DMS153 (cell line): ENCODE data around the gene CTNS.
"Not testable (repeated sequence)": the region's sequence is repeated elsewhere in the genome, so short reads cannot be mapped to it uniquely, and the experiment has no call there.

Experiments used
- DNase-seq: peaks from one replicate; lab custom pipeline; 2025; lab: John Stamatoyannopoulos, UW

CTNS gene

DNA sequence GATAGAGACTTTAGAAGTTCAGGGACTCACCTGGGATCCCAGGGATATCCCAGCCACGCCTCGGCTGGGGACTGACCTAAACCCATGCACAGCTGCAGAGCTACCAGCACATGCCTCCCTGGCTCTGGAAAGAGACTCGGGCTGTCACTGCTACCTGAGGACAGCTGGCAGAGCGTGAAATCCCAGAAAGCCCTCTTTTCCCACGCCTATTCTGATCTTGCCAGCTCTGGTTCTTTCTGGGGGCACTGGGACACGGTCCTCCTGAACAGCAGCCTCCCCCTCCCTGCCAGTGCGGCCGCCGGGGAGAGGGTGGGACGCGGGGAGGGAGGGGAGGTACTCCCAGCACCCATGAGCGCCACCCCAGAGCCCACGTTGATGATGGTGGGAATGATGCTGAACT lies 48.6 kb downstream of the CTNS start:
- no peak for DNase-seq

DNA sequence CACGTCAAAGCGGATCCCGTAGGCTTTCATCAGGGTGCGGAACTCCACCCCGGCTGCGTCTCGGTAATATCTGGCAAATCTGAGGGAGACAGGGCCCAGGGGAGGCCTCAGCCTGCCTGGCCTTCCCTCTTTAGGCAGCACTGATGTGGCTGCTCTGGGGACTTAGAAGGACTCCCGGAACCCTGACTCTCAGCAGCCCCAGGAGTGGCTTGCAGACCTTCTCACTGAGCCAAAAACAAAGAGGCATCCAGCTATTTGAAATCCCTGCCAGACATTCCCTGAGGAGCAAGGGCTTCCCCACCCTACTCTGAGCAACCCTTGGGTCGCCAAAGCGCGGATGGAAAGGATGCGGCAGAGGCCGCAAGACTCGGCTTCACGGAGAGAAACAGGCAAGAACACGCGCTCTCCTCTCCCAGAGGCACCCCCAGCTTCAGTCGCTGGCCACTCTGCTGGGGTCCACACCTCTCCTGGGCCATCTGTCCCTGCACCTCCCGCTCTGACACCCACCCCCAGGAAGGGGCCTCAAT lies 51.5 kb downstream of the CTNS start:
- DNase-seq = no peak

DNA sequence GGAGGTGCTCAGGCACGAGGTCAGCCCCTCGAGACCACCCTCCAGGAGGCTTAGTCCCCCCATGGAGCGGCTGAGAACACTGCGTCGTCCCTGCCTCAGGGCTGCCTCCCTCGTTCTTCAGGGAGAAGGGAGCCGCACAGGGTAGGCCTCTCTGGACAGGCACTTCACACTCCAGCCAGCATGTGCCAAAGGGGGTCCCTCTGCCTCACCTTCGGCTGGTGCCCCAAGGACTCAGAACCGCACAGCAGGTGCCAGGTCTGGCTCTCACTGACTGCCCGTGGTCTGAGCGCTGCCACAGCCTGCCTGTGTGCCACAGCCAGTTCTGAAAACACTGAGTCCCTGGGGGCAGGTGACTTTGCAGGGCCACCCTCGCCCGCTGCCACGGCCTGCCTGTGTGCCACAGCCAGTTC lies 52.3 kb downstream of the CTNS start:
- DNase-seq = no peak

DNA sequence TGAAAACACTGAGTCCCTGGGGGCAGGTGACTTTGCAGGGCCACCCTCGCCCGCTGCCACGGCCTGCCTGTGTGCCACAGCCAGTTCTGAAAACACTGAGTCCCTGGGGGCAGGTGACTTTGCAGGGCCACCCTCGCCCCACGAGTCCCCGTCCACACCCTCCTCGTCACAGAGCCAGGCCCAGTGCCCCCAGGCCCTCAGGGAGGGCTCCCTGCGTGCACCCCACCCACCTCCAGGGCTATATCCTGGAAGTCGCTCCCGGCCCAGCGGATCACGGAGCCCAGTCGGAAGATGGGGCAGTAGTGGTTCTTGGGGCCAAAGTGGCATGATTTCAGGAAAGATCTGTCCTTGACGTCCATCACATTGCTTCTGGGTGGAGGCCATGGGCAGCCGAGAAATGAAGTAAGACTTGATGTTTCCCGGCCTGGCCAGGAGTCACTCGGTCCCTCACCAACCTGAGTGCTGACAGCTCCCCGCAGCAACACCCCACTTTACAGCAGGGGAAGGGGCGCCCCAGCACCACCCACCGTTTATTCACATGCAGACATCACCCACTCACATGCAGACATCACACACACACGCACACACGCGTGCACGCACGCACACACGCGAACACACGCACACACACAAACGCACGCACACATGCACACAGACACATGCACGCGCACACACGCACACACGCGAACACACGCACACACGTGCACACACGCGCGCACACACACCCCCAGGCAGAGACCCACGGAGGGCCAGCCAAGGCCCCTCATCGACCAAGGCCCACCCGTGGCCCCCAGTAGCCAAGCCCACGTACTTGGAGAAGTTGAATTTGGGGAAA lies 52.9 kb downstream of the CTNS start:
- DNase-seq = no peak

DNA sequence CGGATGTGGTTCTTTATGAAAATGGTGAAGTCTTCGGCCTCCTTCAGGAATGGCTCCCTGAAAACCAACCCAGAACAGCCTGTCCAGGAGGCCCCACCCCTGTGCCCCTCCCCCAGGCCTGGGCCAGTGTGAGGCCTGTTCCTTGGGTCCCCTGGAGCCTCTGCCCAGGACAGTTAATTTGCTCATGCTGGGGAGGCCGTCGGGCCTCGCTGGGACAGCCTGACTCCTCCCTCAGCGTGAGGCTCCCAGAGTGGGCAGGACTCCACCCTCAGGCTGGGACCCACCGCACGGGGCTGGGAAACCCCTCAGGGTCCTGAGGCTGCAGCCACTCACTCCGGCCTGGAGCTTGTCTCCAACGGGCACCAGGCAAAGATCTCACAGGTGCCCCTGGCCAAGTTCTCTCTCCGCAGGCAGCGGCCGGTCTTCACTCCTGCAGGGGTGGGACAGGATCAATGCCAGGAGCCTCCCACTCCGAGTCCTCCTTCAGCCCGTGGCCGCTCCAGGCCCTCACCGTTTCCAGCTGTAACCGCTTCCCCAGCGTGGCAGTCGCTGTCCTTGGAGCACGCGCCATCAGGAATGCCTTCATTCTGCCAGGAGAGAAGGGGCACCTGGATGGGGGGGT lies 53.6 kb downstream of the CTNS start:
- DNase-seq = no peak

DNA sequence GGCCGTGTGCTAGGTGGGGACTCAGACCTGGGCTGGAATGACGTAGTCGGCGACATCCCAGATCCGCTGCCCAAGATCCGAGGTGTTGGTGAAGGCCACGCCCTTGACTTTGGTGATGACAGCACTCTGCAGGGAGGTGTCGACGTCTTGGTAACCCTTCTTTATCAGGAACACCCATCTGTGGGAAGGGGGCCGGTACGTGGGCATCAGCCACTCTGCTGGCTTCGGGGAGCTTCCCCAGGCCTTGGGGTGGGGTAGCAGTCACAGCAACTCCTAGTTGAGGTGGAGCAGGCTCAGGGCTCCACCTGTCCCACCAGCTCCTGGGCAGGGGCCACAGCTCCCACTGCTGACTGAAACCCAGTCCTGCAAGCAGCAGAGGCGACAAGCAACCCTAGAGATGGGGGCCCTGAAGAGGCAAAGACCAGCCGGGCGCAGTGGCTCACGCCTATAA lies 55.1 kb downstream of the CTNS start:
- no peak for DNase-seq

DNA sequence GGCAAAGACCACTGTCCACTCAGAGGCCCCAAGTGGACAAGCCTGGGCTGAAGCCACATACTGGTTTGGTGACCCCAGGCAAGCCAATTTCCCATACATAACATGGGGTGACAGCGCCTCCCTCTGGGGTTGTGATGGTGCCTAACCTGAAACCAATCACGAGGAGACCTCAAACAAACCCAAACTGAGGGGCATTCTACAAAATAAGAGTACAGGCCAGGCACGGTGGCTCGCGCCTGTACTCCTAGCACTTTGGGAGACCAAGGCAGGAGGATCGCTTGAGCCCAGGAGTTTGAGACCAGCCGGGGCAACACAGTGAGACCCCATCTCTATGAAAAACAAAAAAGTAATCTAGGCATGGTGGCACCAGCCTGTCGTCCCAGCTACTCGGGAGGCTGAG lies 55.8 kb downstream of the CTNS start:
- no peak for DNase-seq

DNA sequence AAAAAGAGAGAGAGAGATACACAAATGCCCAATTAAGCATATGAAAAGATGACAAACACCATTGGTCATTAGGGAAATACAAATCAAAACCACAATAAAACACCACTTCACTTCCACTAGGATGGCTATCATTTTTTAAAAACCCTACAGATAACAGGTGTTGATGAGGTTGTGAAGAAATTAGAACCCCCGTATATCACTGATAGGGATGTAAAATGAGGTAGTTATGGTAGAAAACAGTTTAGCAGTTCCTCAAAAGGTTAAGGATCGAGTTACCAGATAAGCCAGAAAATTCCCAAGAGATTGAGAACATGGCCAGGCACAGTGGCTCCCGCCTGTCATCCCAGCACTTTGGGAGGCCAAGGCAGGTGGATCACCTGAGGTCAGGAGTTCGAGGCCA lies 56.6 kb downstream of the CTNS start:
- DNase-seq = no peak

DNA sequence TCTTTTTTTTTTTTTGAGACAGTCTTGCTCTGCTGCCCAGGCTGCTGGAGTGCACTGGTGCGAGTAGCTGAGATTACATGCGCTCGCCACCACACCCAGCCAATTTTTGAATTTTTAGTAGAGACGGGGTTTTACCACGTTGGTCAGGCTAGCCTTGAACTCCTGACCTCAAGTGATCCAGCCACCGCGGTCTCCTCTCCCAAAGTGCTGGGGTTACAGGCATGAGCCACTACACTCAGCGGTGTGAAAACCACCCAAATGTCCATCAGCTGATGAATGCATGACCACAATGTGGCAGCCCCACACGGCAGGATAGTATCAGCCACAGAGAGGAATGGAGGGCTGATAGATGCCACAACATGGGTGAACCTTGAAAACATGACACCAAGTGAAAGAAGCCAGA lies 57.3 kb downstream of the CTNS start:
- DNase-seq = no peak

DNA sequence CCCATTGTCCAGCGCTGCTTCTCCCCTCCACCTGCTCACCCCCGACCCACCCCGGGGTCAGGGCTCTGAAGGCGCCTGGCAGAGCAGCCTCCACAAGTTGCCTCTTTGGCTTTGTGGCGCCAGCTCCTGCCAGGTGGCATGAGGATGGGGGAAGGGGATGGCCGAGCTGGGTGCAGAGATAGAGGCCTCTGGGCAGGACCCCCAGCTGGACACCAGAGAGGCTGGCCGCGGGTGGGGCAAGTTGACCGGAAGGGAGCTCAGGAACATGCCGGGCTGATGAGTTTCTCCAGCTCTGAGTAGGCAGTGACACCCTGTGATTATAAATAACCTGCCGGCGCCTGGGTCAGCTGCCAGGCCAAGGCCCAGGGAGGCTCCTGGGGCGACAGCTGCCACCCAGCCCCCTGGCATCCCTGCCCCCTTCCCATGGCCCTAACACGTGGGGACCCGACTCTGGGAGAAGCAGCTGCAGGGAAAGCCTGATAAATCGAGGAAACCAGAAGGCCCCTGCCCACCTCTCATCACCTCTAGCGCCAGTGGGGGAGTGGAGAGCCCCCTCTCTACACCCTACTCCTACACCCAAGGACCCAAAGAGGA lies 58.7 kb downstream of the CTNS start:
- no peak for DNase-seq

DNA sequence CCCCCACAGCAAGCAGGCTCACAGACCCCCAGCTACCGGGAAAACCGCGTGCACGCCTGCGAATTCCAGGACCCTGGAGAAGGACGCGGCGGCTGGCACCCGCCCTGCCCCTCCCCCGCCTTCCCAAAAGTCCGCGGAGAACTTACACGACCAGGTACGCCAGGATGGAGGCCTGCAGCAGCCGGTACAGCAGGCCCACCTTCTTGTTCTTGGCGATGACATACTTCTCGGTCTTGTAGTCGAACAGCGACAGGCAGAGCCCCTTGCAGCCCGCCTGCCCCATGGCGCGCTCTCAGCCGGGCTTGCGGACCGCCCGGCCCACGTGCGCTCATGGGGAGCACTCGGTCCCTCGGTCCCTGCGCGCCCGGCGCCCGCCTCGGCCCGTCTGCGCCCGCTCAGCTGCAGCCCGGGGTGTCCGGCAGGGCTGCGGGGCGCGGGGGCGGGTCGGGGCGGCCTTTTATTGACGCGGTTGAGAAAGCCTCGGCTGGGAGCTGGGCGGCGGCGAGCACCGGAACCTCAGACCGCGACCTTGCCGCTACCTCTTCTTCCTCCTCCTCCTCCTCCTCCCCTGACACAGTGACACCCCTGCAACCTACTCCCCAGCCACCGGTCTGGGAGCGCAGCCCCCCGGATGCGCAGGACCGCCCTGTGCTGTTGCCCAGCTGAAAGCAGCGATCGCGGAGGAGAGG lies 59.3 kb downstream of the CTNS start, which contains the start of gene P2RX5:
TSS of gene P2RX5 (minus strand) at position 433 of the 689 bp plus-strand sequence. CDS start at position 283, 150 bp downstream.
- no peak for DNase-seq

DNA sequence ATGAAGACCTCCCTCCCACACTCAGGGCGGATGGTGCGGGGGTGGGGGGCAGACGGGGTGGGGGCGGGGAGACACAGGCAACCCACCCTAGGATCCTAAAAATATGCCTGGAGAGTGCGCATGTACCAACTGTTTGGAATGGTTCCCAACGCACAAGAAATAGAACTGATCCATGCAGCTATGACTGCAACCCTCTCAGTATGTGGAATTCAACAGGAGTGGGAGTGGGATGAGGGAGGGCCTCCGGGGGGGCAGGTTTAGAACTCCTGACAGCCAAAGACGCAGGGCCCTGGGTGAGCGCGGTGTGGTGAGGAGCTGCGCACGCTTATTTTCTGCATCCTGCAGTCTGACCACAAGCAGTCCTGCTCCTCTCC lies 60.5 kb downstream of the CTNS start:
- no peak for DNase-seq

DNA sequence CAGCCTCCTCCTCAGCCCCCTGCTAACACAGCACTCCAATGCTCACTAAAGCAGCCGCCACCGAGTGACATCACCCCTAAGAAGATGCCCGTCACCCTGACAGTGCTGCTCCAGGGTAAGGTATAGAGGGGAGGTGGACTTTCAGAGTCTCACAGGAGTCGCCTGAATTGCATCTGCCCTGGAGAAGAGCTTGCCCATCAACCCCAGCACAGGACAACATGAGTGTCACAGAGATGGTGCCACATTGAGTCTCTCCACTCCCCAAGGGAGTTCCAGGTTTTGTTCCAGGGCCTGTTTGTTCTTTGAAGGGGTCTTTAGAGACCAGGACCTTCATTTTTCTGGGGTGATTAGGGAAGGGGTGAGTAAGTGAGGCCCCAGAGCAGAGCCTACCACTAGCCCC lies 61.6 kb downstream of the CTNS start:
- no peak for DNase-seq

DNA sequence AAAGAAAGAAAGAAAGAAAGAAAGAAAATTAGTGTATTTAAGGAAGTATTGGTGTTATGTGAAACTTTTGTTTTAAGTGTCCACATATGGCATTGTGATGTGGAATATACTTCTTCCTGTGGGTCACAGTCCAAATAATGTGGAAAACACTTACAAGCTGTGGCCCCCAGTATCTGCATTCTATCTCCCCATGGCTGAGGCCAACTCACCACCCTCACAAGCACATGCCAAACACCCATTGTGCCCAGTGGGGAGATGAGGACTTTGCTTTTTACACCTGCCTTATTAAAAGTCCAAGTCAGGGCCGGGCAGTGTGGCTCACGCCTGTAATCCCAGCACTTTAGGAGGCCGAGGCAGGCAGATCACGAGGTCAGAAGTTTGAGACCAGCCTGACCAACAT lies 63.4 kb downstream of the CTNS start:
- no peak for DNase-seq

DNA sequence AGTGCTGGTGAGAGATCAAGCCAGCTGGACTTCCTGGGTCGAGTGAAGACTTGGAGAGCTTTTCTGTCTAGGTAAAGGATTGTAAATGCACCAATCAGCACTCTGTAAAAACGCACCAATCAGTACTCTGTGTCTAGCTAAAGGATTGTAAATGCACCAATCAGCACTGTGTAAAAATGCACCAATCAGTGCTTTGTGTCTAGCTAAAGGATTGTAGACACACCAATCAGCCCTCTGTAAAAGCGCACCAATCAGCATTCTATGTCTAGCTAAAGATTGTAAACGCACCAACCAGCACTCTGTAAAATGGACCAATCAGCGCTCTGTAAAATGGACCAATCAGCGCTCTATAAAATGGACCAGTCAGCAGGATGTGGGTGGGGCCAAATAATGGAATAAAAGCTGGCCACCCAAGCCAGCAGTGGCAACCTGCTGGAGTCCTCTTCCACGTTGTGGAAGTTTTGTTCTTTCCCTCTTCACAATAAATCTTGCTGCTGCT lies 65.5 kb downstream of the CTNS start:
- not testable (repeated sequence) for DNase-seq

DNA sequence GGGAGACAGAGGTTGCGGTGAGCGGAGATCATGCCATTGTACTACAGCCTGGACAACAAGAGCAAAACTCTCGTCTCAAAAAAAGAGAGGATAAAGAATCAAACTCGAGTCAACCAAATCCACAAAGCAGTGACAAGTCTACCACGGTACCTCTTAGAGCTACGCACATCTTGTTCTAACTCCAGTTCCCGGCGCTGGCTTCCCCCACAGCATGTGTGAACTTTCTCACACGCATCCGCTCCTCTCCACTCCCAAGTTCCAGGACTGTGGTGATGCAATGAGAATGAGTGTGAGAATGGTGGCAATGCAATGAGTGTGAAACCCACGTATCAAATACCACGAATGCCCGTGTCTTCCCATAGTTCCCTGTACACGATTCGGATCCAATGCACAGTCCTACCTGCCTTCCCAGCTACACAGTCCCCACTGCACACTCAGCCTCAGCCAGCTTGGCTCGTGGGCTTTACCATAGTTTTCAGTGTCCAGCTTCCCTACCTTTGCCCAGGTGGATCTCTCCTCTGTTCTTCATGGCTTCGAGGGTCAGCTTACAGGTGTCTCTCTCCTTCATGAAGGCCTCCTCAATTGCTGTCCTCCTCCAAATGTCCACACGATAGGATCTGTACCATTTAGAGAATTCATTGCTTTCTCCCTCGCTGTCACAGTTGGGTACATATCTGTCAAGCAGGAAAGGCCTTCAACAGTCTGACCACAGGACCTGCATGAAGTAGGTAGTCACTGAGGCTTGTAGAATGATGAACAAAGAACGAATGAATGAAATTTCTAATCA lies 68.6 kb downstream of the CTNS start:
- no peak for DNase-seq

DNA sequence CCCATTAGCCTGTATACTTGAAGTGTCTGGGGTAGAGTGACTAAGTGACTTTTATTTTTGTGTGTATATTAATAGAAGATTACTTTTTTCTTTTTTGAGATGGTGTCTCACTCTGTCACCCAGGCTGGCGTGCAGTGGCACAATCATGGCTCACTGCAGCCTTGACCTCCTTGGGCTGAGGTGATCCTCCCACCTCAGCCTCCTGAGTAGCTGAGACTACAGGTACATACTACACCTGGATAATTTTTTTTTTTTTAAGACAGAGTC lies 69.1 kb downstream of the CTNS start:
- not testable (repeated sequence) for DNase-seq

DNA sequence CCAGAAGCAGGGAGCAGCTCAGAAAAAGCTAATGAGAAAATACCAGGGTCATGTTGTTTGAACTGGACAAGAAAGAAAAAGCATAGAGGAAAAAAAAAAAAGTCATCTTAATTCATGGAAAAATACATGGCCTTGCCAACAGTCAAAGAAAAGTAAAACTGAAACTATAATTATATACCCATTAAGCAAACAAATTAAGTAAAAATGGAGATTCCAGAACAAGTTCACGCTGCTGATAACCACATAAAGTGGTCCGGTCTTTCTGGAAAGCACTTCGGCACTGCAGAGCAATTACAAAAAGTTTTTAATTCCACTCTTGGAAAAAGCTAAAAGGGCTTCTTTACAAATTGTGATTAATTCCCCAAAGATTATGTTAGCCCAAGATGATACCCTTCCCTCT lies 71.8 kb downstream of the CTNS start:
- DNase-seq = no peak

DNA sequence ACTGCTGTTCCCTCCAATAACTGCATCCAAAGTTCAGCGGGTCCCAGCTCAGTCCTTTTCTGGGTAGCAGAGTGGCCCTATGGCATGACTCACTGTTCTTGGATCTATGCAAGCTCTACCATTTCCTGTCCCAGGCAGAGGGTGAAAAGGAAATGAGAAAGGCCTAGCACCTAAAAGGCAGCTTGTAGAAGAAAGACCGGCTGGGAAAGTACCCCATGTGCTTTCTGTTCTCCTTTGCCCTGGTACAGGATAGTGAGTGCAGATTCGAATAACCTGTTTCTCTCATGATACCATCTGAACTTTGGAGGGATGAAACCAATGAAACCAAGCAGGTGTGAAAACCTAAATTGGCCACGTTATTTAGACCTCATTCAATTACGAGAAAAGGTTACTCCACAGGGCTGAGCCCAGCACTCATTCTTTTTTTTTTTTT lies 74.4 kb downstream of the CTNS start:
- DNase-seq = no peak
